GM12892 (cell line): ENCODE data around the gene GON4L. TPM values are rescaled to one million over a fixed set of nuclear protein-coding genes. Genes with fewer than 3 reads are reported as not detected.
A peak's percentile ranks its signal among the peaks of the same experiment; 100 is the strongest.
"Not testable (repeated sequence)": the region's sequence is repeated elsewhere in the genome, so short reads cannot be mapped to it uniquely, and the experiment has no call there.

Source experiments
- DNase-seq: peaks from one replicate; pipeline ENCODE4 v3.0.0; 2011; ENCODE audit not compliant: insufficient read length
- FAIRE-seq: peaks from 2 replicates; lab custom pipeline; 2011; peaks lifted over from hg19 to GRCh38; lab: Jason Lieb, UNC
- POLR2A ChIP-seq: IDR thresholded peaks from 2 replicates; pipeline ENCODE4 v1.6.1; 2011; ENCODE audit warnings: low read depth, low read length, control low read depth
- POLR2AphosphoS5 ChIP-seq: IDR thresholded peaks from 2 replicates; pipeline ENCODE4 v1.6.1; 2011; ENCODE audit warnings: low read depth, low read length, control low read depth
- TAF1 ChIP-seq: IDR thresholded peaks from 2 replicates; pipeline ENCODE4 v1.6.1; 2011; ENCODE audit warnings: low read depth, mild to moderate bottlenecking, control low read depth, low read length, borderline replicate concordance
- polyA plus RNA-seq: library from polyadenylated mRNA; unstranded; fragments of >200 nt; gene quantifications from one replicate; pipeline ENCODE4 v1.2.1, GENCODE V29; 2012; ENCODE audit warnings: missing spikeins, inconsistent platforms; ENCODE audit not compliant: missing spikeins

The GON4L gene
- polyA plus RNA-seq: 28.2 TPM

- peak; percentile 99 for FAIRE-seq
- DNase-seq: peak; percentile 91
- peak; percentile 90 for TF ChIP-seq POLR2A
- TF ChIP-seq TAF1: peak; percentile 62; the same call in 1 of the 2 replicates
- TF ChIP-seq POLR2AphosphoS5: peak; percentile 94
Observed at GRCh38 chr1:155856975-155857930, at the start of gene GON4L. TSS of gene GON4L (minus strand) at chr1:155857214. CDS start at chr1:155853780, 3,434 bp downstream.

GRCh38 chr1:155904261-155904660, 47.2 kb upstream of the GON4L start:
- no peak for FAIRE-seq
- TF ChIP-seq POLR2A: no peak
- TF ChIP-seq TAF1: no peak
- TF ChIP-seq POLR2AphosphoS5: no peak
- no peak for DNase-seq

- FAIRE-seq: no peak
- DNase-seq: no peak
- no peak for TF ChIP-seq TAF1
- TF ChIP-seq POLR2A: no peak
- TF ChIP-seq POLR2AphosphoS5: no peak
Observed at GRCh38 chr1:155900161-155900560, 43.1 kb upstream of the GON4L start.

- FAIRE-seq (no peak), DNase-seq (no peak)
- TF ChIP-seq TAF1: no peak
- TF ChIP-seq POLR2AphosphoS5: no peak
- TF ChIP-seq POLR2A: no peak
Observed at GRCh38 chr1:155899683-155900082, 42.7 kb upstream of the GON4L start.

GRCh38 chr1:155898888-155899287, 41.9 kb upstream of the GON4L start:
- FAIRE-seq: no peak
- no peak for TF ChIP-seq POLR2A
- no peak for TF ChIP-seq POLR2AphosphoS5
- TF ChIP-seq TAF1: no peak

GRCh38 chr1:155897746-155898145, 40.7 kb upstream of the GON4L start:
- TF ChIP-seq POLR2A (no peak), TAF1 (no peak), POLR2AphosphoS5 (no peak)
- DNase-seq (no peak), FAIRE-seq (no peak)

More at GRCh38 chr1:155898888-155899287, 41.9 kb upstream of the GON4L start:
- no peak for DNase-seq

GRCh38 chr1:155896476-155896875, 39.5 kb upstream of the GON4L start:
- not testable (repeated sequence) for FAIRE-seq, DNase-seq

- FAIRE-seq, DNase-seq: not testable (repeated sequence)
Observed at GRCh38 chr1:155895617-155896016, 38.6 kb upstream of the GON4L start.

GRCh38 chr1:155893389-155894142, 36.6 kb upstream of the GON4L start:
- FAIRE-seq (no peak), DNase-seq (no peak)
- TF ChIP-seq POLR2A (no peak), POLR2AphosphoS5 (no peak), TAF1 (no peak)

- no peak for DNase-seq
- no peak for FAIRE-seq
Observed at GRCh38 chr1:155892796-155893195, 35.8 kb upstream of the GON4L start.

GRCh38 chr1:155890251-155890650, 33.2 kb upstream of the GON4L start:
- FAIRE-seq (no peak), DNase-seq (no peak)
- no peak for TF ChIP-seq POLR2AphosphoS5
- TF ChIP-seq POLR2A: no peak
- no peak for TF ChIP-seq TAF1

More at GRCh38 chr1:155892796-155893195, 35.8 kb upstream of the GON4L start:
- no peak for TF ChIP-seq TAF1
- TF ChIP-seq POLR2AphosphoS5: no peak
- no peak for TF ChIP-seq POLR2A

- TF ChIP-seq POLR2AphosphoS5 (no peak), TAF1 (no peak), POLR2A (no peak)
- FAIRE-seq: no peak
- DNase-seq: no peak
Observed at GRCh38 chr1:155889566-155889965, 32.6 kb upstream of the GON4L start.
